A549 (cell line): Measurements from ENCODE around the gene STMN3. TPM values are rescaled to one million over a fixed set of nuclear protein-coding genes. Genes with fewer than 3 reads are reported as not detected.

Experiments
- ATAC-seq, 2 experiments: fragments of 200-7000 bp in 1 of 2; fragments of >200 bp in 1 of 2; cut with Nextera tagmentation in 1 of 2; cut with Tn5 transposase in 1 of 2; 3 replicates each; pipeline versions ENCODE4 v1.8.0 to v1.9.1; 2018 to 2020; ENCODE audit warnings: mild to moderate bottlenecking in 1 of 2, moderate library complexity in 1 of 2
- CTCF ChIA-PET: fragments of 300-600 bp; sonication (Branson Sonifier 250); formaldehyde crosslinking; extraction: SDS; loops from one replicate; lab custom pipeline; 2021; ENCODE audit warnings: antibody characterized with exemption, inconsistent platforms; lab: Yijun Ruan, JAX
- POLR2A ChIA-PET: fragments of 350-600 bp; formaldehyde crosslinking; extraction: SDS; loops from one replicate; lab custom pipeline; 2021; ENCODE audit warnings: antibody characterized with exemption, inconsistent platforms; lab: Yijun Ruan, JAX
- DNase-seq, 2 experiments: peaks; one replicate each; pipeline versions ENCODE4 v3.0.0 to v3.0.0-alpha.2; 2011 to 2016; ENCODE audit warnings: low read depth in 1 of 2, low spot score in 1 of 2
- FAIRE-seq: peaks from 2 replicates; lab custom pipeline; 2011; peaks lifted over from hg19 to GRCh38; lab: Jason Lieb, UNC
- H3K27ac ChIP-seq, 2 experiments: fragments of >200 bp; sonication (Bioruptor Twin); formaldehyde crosslinking; 3 replicates each; pipeline ENCODE4 v1.5.1; 2016 to 2017
- H3K4me1 ChIP-seq: fragments of >200 bp; sonication (Bioruptor Twin); formaldehyde crosslinking; 3 replicates; pipeline ENCODE4 v1.6.1; 2016
- H3K4me2 ChIP-seq: fragments of >200 bp; sonication (Bioruptor Twin); formaldehyde crosslinking; 3 replicates; pipeline ENCODE4 v1.6.1; 2016
- H3K4me3 ChIP-seq: fragments of >200 bp; sonication (Bioruptor Twin); formaldehyde crosslinking; 3 replicates; pipeline ENCODE4 v1.5.1; 2016
- H3K9me3 ChIP-seq: fragments of >200 bp; sonication (Bioruptor Twin); formaldehyde crosslinking; 3 replicates; pipeline ENCODE4 v1.6.1; 2016
- ATOH8 ChIP-seq: fragments of 250-450 bp; sonication (Bioruptor Pico); IDR thresholded peaks from 2 replicates; pipeline ENCODE4 v1.5.0; 2020; ENCODE audit warnings: low read depth, mild to moderate bottlenecking, moderate library complexity
- BHLHE40 ChIP-seq: IDR thresholded peaks from 2 replicates; pipeline ENCODE4 v1.6.1; 2012; ENCODE audit warnings: low read depth, low read length, inconsistent platforms
- CBX8 ChIP-seq: fragments of 200-600 bp; sonication (generic); IDR thresholded peaks from 2 replicates; pipeline ENCODE4 v1.6.1; 2016
- CHD4 ChIP-seq: fragments of 200-600 bp; sonication (generic); IDR thresholded peaks from 2 replicates; pipeline ENCODE4 v1.6.1; 2016; ENCODE audit warnings: antibody characterized with exemption, mild to moderate bottlenecking, borderline replicate concordance
- EP300 ChIP-seq, 2 experiments: fragments of >200 bp; sonication (Bioruptor Twin); formaldehyde crosslinking; IDR thresholded peaks; 2 replicates in 1 of 2; 3 replicates in 1 of 2; pipeline ENCODE4 v1.6.1; 2016 to 2017
- FOSB ChIP-seq: fragments of 250-450 bp; sonication (Bioruptor Pico); IDR thresholded peaks from 2 replicates; pipeline ENCODE4 v1.5.0; 2020; ENCODE audit warnings: mild to moderate bottlenecking, moderate library complexity
- FOSL2 ChIP-seq, 2 experiments: fragments of 450-650 bp in 1 of 2; fragments of >200 bp in 1 of 2; sonication (Bioruptor Twin) in 1 of 2; formaldehyde crosslinking; IDR thresholded peaks; 2 replicates each; pipeline versions ENCODE4 v1.5.0 to v1.6.1; 2016 to 2020; ENCODE audit warnings: mild to moderate bottlenecking in 1 of 2, moderate library complexity in 1 of 2
- FOXS1 ChIP-seq: fragments of 250-450 bp; sonication (Bioruptor Pico); IDR thresholded peaks from 2 replicates; pipeline ENCODE4 v1.5.0; 2020; ENCODE audit warnings: mild to moderate bottlenecking, moderate library complexity
- HDAC2 ChIP-seq: fragments of 200-600 bp; sonication (generic); IDR thresholded peaks from 2 replicates; pipeline ENCODE4 v1.6.1; 2016
- HOXA7 ChIP-seq: fragments of 250-450 bp; sonication (Bioruptor Pico); IDR thresholded peaks from 2 replicates; pipeline ENCODE4 v1.5.0; 2020; ENCODE audit warnings: mild to moderate bottlenecking, moderate library complexity
- HOXB13 ChIP-seq: fragments of 250-450 bp; sonication (Bioruptor Pico); IDR thresholded peaks from 2 replicates; pipeline ENCODE4 v1.5.0; 2020; ENCODE audit warnings: low read depth, mild to moderate bottlenecking, moderate library complexity
- JUN ChIP-seq, 2 experiments: fragments of >200 bp; sonication (Bioruptor Twin); formaldehyde crosslinking; IDR thresholded peaks; 2 replicates in 1 of 2; 3 replicates in 1 of 2; pipeline ENCODE4 v1.6.1; 2016 to 2017
- MAX ChIP-seq: IDR thresholded peaks from 2 replicates; pipeline ENCODE4 v1.6.1; 2012
- MAZ ChIP-seq: fragments of 150-350 bp; IDR thresholded peaks from 2 replicates; pipeline ENCODE4 v1.6.1; 2014; ENCODE audit warnings: antibody characterized with exemption, low read depth, low read length, borderline replicate concordance
- NFE2L2 ChIP-seq: fragments of 150-350 bp; conservative IDR thresholded peaks from 2 replicates; pipeline ENCODE4 v1.6.1; 2014; ENCODE audit warnings: low read length
- PBX3 ChIP-seq: IDR thresholded peaks from 2 replicates; pipeline ENCODE4 v1.6.1; 2012
- PHF8 ChIP-seq: fragments of 200-600 bp; sonication (generic); IDR thresholded peaks from 2 replicates; pipeline ENCODE4 v1.6.1; 2016; ENCODE audit warnings: low read depth, mild to moderate bottlenecking, antibody characterized with exemption, moderate library complexity, borderline replicate concordance
- RNF2 ChIP-seq: fragments of 200-600 bp; sonication (generic); IDR thresholded peaks from 2 replicates; pipeline ENCODE4 v1.6.1; 2016; ENCODE audit warnings: low read depth, mild to moderate bottlenecking, antibody characterized with exemption, moderate library complexity, borderline replicate concordance
- SMC3 ChIP-seq: fragments of >200 bp; sonication (Bioruptor Twin); formaldehyde crosslinking; IDR thresholded peaks from 3 replicates; pipeline ENCODE4 v1.6.1; 2018; ENCODE audit warnings: inconsistent platforms
- SREBF2 ChIP-seq: fragments of 450-650 bp; IDR thresholded peaks from 2 replicates; pipeline ENCODE4 v1.6.1; 2014; ENCODE audit warnings: mild to moderate bottlenecking, moderate library complexity
- TFCP2L1 ChIP-seq: fragments of 250-450 bp; sonication (Bioruptor Pico); IDR thresholded peaks from 2 replicates; pipeline ENCODE4 v1.5.0; 2021; ENCODE audit warnings: mild to moderate bottlenecking
- ZFP36 ChIP-seq: fragments of 450-650 bp; IDR thresholded peaks from 2 replicates; pipeline ENCODE4 v1.6.1; 2014; ENCODE audit warnings: borderline replicate concordance; ENCODE audit not compliant: partially characterized antibody
- ZNF302 ChIP-seq: fragments of 250-450 bp; sonication (Bioruptor Pico); IDR thresholded peaks from 2 replicates; pipeline ENCODE4 v1.9.0; 2021; ENCODE audit warnings: inconsistent platforms, mild to moderate bottlenecking, moderate library complexity
- WGBS: methylation state at CpG from one replicate; pipeline ENCODE4 v1.1.6; 2017; ENCODE audit errors: missing lambda C conversion rate; 5-methylcytosine and 5-hydroxymethylcytosine counted together
- polyA plus RNA-seq, 4 experiments: library from polyadenylated mRNA; depleted of rRNA in 3 of 4; stranded (reverse); fragments of >200 nt; fragmentation: RNase III in 1 of 4; extraction: RNeasy Plus Mini Kit Qiagen cat#74134 plus additional on column Dnase treatment in 1 of 4; gene quantifications; 2 replicates in 3 of 4; 3 replicates in 1 of 4; pipeline ENCODE4 v1.2.3, GENCODE V29; 2011 to 2017
- TF ChIP-seq, protein P1 (sequence below): fragments of >200 bp; sonication (Bioruptor Twin); formaldehyde crosslinking; IDR thresholded peaks from 3 replicates; pipeline ENCODE4 v1.6.1; 2016

Gene STMN3
- polyA plus RNA-seq, 2 of the 4 experiments (the other 2 are of a cell fraction): 2.8 to 3.2 TPM

- no peaks in the 10 kb centered on the region for H3K9me3 ChIP-seq
- H3K4me1 ChIP-seq: peaks cover 8% of the 10 kb centered on the region; the same call in 1 of the 3 replicates
- CTCF ChIA-PET: interaction anchor here (1.0 to 2.0 kb wide), 4 partner anchors 17 to 61 kb away, joined by 3 to 7 read pairs (median 5); no protein-coding TSS in a partner anchor
- ATAC-seq (no peak), FAIRE-seq (no peak), DNase-seq (no peak)
- no peak overlapping the region for H3K27ac ChIP-seq
- 90% methylated on average over 26 of the region's 33 CpGs for WGBS
- no peak overlapping the region for H3K4me2 ChIP-seq
- no peak for TF ChIP-seq BHLHE40
- no peak for TF ChIP-seq TFCP2L1 (CRISPR knock-in tag)
- TF ChIP-seq FOSL2 (IDR thresholded peaks at IDR 0.05): no peak
- no peak for TF ChIP-seq FOSL2 (CRISPR knock-in tag; IDR thresholded peaks at IDR 0.05)
- TF ChIP-seq MAZ: no peak
- no peak for TF ChIP-seq ZNF302
- no peak for TF ChIP-seq HOXB13 (CRISPR knock-in tag)
- no peak for TF ChIP-seq PHF8
- no peak for TF ChIP-seq SMC3
- TF ChIP-seq, protein P1, sequence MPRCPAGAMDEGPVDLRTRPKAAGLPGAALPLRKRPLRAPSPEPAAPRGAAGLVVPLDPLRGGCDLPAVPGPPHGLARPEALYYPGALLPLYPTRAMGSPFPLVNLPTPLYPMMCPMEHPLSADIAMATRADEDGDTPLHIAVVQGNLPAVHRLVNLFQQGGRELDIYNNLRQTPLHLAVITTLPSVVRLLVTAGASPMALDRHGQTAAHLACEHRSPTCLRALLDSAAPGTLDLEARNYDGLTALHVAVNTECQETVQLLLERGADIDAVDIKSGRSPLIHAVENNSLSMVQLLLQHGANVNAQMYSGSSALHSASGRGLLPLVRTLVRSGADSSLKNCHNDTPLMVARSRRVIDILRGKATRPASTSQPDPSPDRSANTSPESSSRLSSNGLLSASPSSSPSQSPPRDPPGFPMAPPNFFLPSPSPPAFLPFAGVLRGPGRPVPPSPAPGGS: no peak
- H3K4me3 ChIP-seq: no peak overlapping the region
- POLR2A ChIA-PET: interaction anchor here (1.3 kb wide), 1 partner anchor 382 kb away, joined by 3 read pairs; no protein-coding TSS in a partner anchor
Observed at GRCh38 chr20:63598479-63599395, 54.5 kb downstream of the STMN3 start.

DNA sequence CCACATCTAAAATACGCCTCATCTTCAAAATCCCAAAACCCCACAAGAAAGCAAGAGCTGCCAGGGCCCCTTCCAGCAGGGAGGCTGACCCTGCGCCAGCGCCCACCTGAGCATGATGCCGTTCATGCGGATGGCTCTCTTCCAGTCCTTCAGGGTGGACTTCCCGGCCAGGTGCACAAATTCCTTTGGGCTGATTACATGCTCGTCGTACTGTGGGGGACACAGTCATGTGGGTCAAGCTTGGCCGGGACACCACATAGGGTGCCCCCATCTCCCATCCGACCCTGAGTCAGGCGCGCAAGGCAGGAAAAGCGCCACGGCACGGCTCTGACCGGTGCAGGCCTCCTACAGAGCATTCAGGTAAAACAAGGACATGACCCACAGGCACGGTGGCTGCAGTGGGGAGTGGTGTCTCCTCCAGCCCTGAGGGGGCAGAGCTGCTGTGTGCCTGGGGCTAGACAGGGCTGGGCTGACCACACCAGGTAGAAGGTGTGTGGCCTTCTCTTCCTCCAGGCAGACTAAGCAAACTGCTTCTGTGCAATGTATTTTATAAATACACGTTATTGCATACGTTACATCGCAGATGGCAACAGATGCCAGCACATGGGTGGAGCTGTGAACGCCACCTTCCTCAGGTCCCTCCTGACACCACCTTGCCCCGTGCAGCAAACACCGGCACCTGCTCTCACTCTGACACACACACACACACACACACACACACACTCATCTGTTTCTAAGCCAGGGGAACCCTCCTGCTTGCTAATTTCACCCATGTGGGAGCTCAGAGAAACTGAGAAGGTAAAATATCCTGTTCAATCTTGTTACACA lies 55.4 kb downstream of the STMN3 start:
- CTCF ChIA-PET: interaction anchor here (1.0 to 1.9 kb wide), 3 partner anchors 18 to 101 kb away, joined by 3 to 5 read pairs (median 5); no protein-coding TSS in a partner anchor
- FAIRE-seq: no peak
- Histone ChIP-seq H3K9me3 (no peaks in the 10 kb centered on the region), H3K4me1 (peaks cover 8% of the 10 kb centered on the region; the same call in 1 of the 3 replicates), H3K4me3 (no peak overlapping the region), H3K4me2 (no peak overlapping the region)
- 90% methylated on average over 23 of the region's 23 CpGs for WGBS
- ATAC-seq: no peak
- no peak for DNase-seq
- TF ChIP-seq FOSB (CRISPR knock-in tag) (no peak), NFE2L2 (no peak), HOXA7 (CRISPR knock-in tag) (no peak), CHD4 (no peak), BHLHE40 (no peak), HDAC2 (no peak), SREBF2 (no peak)
- TF ChIP-seq, all 56 proteins: peak for 0
- POLR2A ChIA-PET: interaction anchor here (0.7 to 1.3 kb wide), 2 partner anchors 314 to 383 kb away, joined by 3 read pairs; no protein-coding TSS in a partner anchor
- no peak overlapping the region for H3K27ac ChIP-seq

- no peak for TF ChIP-seq ZFP36
- no peak for TF ChIP-seq HDAC2
- no peak for TF ChIP-seq RNF2
- no peak for TF ChIP-seq MAX
- no peak for TF ChIP-seq MAZ
- no peak for TF ChIP-seq HOXB13 (CRISPR knock-in tag)
- no peak for TF ChIP-seq FOXS1 (CRISPR knock-in tag)
- TF ChIP-seq CBX8: no peak
- TF ChIP-seq JUN (IDR thresholded peaks at IDR 0.05): no peak
- no peak for TF ChIP-seq PBX3
- TF ChIP-seq HOXA7 (CRISPR knock-in tag): no peak
- TF ChIP-seq ATOH8: no peak
- TF ChIP-seq EP300 (IDR thresholded peaks at IDR 0.05): no peak
- FAIRE-seq (no peak), DNase-seq (no peak), ATAC-seq (no peak)
- WGBS: 89% methylated on average over 6 of the region's 6 CpGs
- Histone ChIP-seq H3K4me3 (no peak overlapping the region), H3K4me1 (peaks cover 8% of the 10 kb centered on the region; the same call in 1 of the 3 replicates), H3K27ac (no peak overlapping the region), H3K9me3 (no peaks in the 10 kb centered on the region), H3K4me2 (no peak overlapping the region)
- POLR2A ChIA-PET: no interaction called here
- CTCF ChIA-PET: no interaction called here
Observed at GRCh38 chr20:63596423-63596822, 56.8 kb downstream of the STMN3 start.
